Liver (tissue), 9 donors: ENCODE measurements around the gene SPTBN5. TPM values are rescaled to one million over a fixed set of nuclear protein-coding genes. Genes with fewer than 3 reads are reported as not detected.
A peak's percentile ranks its signal among the peaks of the same experiment; 100 is the strongest.

Source experiments
- DNase-seq: peaks from one replicate; pipeline ENCODE4 v3.0.0-alpha.2; 2017; ENCODE audit warnings: low spot score
- H3K27ac ChIP-seq, 2 donors: one replicate each; pipeline ENCODE4 v1.7.0; 2013; ENCODE audit warnings: inconsistent platforms in 2 of 2, low read length in 2 of 2, control low read depth in 1 of 2, low read depth in 1 of 2, mild to moderate bottlenecking in 1 of 2
- H3K27me3 ChIP-seq, 4 donors: one replicate each; pipeline versions ENCODE4 v1.6.1 to v1.7.0; 2013; ENCODE audit warnings: low read length in 3 of 4, inconsistent platforms in 1 of 4, mild to moderate bottlenecking in 1 of 4, moderate library complexity in 1 of 4; ENCODE audit not compliant: control insufficient read depth in 4 of 4, insufficient read depth in 4 of 4
- H3K36me3 ChIP-seq, 4 donors: one replicate each; pipeline versions ENCODE4 v1.6.1 to v1.7.0; 2013; ENCODE audit warnings: low read length in 3 of 4, mild to moderate bottlenecking in 3 of 4, low read depth in 1 of 4, moderate library complexity in 1 of 4; ENCODE audit not compliant: control insufficient read depth in 4 of 4, insufficient read depth in 3 of 4
- H3K4me1 ChIP-seq, 4 donors: one replicate each; pipeline versions ENCODE4 v1.6.1 to v1.7.0; 2013; ENCODE audit warnings: low read length in 3 of 4, mild to moderate bottlenecking in 3 of 4, moderate library complexity in 1 of 4; ENCODE audit not compliant: control insufficient read depth in 4 of 4, insufficient read depth in 4 of 4
- H3K4me3 ChIP-seq, 3 donors: one replicate each; pipeline versions ENCODE4 v1.6.1 to v1.7.0; 2013; ENCODE audit warnings: low read length in 3 of 3, control low read depth in 1 of 3, low read depth in 1 of 3, mild to moderate bottlenecking in 1 of 3
- H3K9ac ChIP-seq, 2 donors: one replicate each; pipeline ENCODE4 v1.7.0; 2013; ENCODE audit warnings: low read length in 2 of 2, mild to moderate bottlenecking in 2 of 2, moderate library complexity in 2 of 2, control low read depth in 1 of 2, low read depth in 1 of 2
- H3K9me3 ChIP-seq, 4 donors: one replicate each; pipeline versions ENCODE4 v1.6.1 to v1.7.0; 2013; ENCODE audit warnings: low read length in 3 of 4; ENCODE audit not compliant: control insufficient read depth in 4 of 4
- EGR1 ChIP-seq, 2 donors: IDR thresholded peaks; 2 replicates each; pipeline ENCODE4 v1.6.1; 2016 to 2018; ENCODE audit warnings: antibody characterized with exemption in 2 of 2, low read depth in 2 of 2
- FOXA2 ChIP-seq: IDR thresholded peaks from 2 replicates; pipeline ENCODE4 v1.6.1; 2016; ENCODE audit warnings: antibody characterized with exemption
- HNF4A ChIP-seq, 2 donors: conservative IDR thresholded peaks; 2 replicates each; pipeline ENCODE4 v1.6.1; 2016; ENCODE audit warnings: antibody characterized with exemption in 2 of 2, mild to moderate bottlenecking in 2 of 2
- JUND ChIP-seq, 2 donors: IDR thresholded peaks; 2 replicates each; pipeline ENCODE4 v1.6.1; 2016; ENCODE audit warnings: antibody characterized with exemption in 2 of 2
- NR2F2 ChIP-seq: IDR thresholded peaks from 2 replicates; pipeline ENCODE4 v1.6.1; 2016; ENCODE audit warnings: antibody characterized with exemption
- RAD21 ChIP-seq, 2 donors: IDR thresholded peaks; 2 replicates each; pipeline ENCODE4 v1.6.1; 2016; ENCODE audit warnings: antibody characterized with exemption in 2 of 2, mild to moderate bottlenecking in 2 of 2
- RXRA ChIP-seq, 2 donors: IDR thresholded peaks; 2 replicates each; pipeline ENCODE4 v1.6.1; 2017 to 2018; ENCODE audit warnings: antibody characterized with exemption in 2 of 2, mild to moderate bottlenecking in 1 of 2
- SP1 ChIP-seq: IDR thresholded peaks from 2 replicates; pipeline ENCODE4 v1.6.1; 2018; ENCODE audit warnings: antibody characterized with exemption, mild to moderate bottlenecking
- TAF1 ChIP-seq: conservative IDR thresholded peaks from 2 replicates; pipeline ENCODE4 v1.6.1; 2016; ENCODE audit warnings: antibody characterized with exemption, mild to moderate bottlenecking
- YY1 ChIP-seq: IDR thresholded peaks from 2 replicates; pipeline ENCODE4 v1.6.1; 2016; ENCODE audit warnings: antibody characterized with exemption, mild to moderate bottlenecking
- WGBS: extraction: QIAGEN DNeasy Blood & Tissue Kit; methylation state at CpG from one replicate; pipeline ENCODE4 v1.1.7; 2013; 5-methylcytosine and 5-hydroxymethylcytosine counted together
- polyA plus RNA-seq, 2 donors: library from polyadenylated mRNA; stranded (reverse) in 1 of 2; unstranded in 1 of 2; fragments of 200-250 nt in 1 of 2; fragments of >200 nt in 1 of 2; fragmentation: Nextera tagmentation in 1 of 2; extraction: Ambion mirVana in 1 of 2; gene quantifications; one replicate each; pipeline versions ENCODE4 v1.2.1 to v1.2.3, GENCODE V29; 2013 to 2015
- total RNA-seq, 2 donors: library from RNA; depleted of rRNA; stranded (reverse); fragments of >200 nt; gene quantifications; one replicate each; pipeline ENCODE4 v1.2.3, GENCODE V29; 2014
- TF ChIP-seq, protein P1 (sequence below): IDR thresholded peaks from 2 replicates; pipeline ENCODE4 v1.6.1; 2016; ENCODE audit warnings: antibody characterized with exemption
- TF ChIP-seq, protein P2 (sequence below): fragments of 150-350 bp; IDR thresholded peaks from 2 replicates; pipeline ENCODE4 v1.5.1; 2017; ENCODE audit warnings: improper control_type of control experiment, low read depth, low read length; ENCODE audit not compliant: missing input control
- TF ChIP-seq, protein P3 (sequence below): IDR thresholded peaks from 2 replicates; pipeline ENCODE4 v1.6.1; 2016; ENCODE audit warnings: antibody characterized with exemption
- TF ChIP-seq, protein P4 (sequence below): IDR thresholded peaks from 2 replicates; pipeline ENCODE4 v1.6.1; 2016; ENCODE audit warnings: antibody characterized with exemption, mild to moderate bottlenecking
- donor health status: healthy.
- donor health status: healthy.
- donor health status: healthy.
- donor health status: healthy.
- donor health status: healthy.

Gene SPTBN5
- total and polyA plus RNA-seq, 4 donors = 0.12 to 1.7 (median 0.17) TPM

DNA sequence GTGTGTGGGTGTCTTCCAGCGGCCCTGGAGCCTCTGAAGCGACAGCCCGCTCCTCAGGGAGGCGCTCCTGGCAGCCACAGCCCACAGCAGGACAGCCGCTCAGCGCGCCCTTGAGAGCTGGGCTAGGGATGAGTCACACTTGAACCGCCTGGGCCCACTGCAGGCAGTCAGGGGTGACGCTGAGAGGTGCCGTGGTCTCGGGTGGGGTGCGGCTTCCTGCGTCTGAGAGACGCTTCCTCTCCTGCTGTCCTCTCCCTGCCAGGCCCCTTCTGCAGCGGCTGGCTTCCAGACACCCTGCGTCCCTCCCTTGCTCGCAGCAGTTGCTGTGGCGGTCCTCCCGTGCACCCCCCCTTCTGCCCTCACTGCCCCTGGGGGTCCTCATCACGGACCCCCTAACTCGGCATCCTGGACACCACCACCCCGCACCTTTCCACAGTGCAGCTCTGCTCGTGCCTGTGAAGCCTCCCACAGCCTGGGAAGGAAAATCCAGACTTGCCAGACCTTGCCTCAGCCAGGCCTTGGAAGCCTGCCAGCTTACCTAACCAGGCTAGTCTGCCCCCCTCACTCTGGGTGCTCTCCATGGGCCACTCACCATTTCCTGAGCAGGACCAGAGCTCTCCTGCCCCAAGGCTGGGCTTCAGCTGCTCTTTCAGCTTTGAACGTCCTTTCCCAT is 1.1 kb upstream of the SPTBN5 start:
- peak; percentile 23 to 44 for TF ChIP-seq JUND (IDR thresholded peaks at IDR 0.05)
- peak in 1 of 2 donors; percentile 21 for TF ChIP-seq RAD21 (IDR thresholded peaks at IDR 0.05)
- no peak for TF ChIP-seq RXRA (IDR thresholded peaks at IDR 0.05)
- TF ChIP-seq, protein P1, sequence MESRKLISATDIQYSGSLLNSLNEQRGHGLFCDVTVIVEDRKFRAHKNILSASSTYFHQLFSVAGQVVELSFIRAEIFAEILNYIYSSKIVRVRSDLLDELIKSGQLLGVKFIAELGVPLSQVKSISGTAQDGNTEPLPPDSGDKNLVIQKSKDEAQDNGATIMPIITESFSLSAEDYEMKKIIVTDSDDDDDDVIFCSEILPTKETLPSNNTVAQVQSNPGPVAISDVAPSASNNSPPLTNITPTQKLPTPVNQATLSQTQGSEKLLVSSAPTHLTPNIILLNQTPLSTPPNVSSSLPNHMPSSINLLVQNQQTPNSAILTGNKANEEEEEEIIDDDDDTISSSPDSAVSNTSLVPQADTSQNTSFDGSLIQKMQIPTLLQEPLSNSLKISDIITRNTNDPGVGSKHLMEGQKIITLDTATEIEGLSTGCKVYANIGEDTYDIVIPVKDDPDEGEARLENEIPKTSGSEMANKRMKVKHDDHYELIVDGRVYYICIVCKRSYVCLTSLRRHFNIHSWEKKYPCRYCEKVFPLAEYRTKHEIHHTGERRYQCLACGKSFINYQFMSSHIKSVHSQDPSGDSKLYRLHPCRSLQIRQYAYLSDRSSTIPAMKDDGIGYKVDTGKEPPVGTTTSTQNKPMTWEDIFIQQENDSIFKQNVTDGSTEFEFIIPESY = no peak
- Histone ChIP-seq H3K4me1 (peaks cover 7 to 21% (median 13%) of the 10 kb centered on the region in 4 donors), H3K36me3 (peaks cover 0 to 9% (median 3%) of the 10 kb centered on the region in 4 donors), H3K4me3 (no peak overlapping the region), H3K9me3 (no peaks in the 10 kb centered on the region), H3K9ac (no peak overlapping the region), H3K27ac (peak overlapping the region in 1 of 2 donors; percentile 22), H3K27me3 (no peaks in the 10 kb centered on the region)
- no peak for DNase-seq
- 56% methylated on average over 24 of the region's 24 CpGs for WGBS

DNA sequence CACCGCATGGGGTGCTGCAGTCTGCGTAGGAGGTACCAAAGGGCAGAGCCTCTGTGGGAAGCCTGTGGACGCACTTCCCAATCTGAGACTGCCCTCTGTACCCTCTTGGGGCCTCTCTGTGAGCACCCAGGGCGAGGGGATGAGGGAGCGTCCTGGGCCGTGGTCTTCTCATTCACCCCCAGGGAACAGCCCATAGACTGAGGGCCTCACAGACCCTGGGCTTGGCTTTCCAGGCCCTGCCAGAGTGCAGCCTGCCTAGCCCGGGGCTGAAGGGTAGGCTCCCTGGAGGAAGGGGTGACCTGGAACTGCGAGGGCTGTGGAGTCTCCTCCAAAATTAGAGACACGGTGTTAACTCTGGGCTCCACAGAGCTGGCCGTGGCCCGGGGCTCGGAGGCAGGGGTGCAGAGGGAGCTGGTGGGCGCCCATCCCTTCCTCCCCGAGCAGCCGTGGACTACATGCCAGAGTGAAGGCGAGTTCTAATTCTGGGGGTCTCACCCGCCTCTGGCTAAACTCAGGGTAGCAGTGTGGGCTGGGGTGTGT is 468 bp upstream of the SPTBN5 start:
- TF ChIP-seq YY1 (no peak), SP1 (no peak), FOXA2 (no peak), RXRA (IDR thresholded peaks at IDR 0.05) (no peak), NR2F2 (no peak), JUND (IDR thresholded peaks at IDR 0.05) (no peak)
- TF ChIP-seq, protein P2, sequence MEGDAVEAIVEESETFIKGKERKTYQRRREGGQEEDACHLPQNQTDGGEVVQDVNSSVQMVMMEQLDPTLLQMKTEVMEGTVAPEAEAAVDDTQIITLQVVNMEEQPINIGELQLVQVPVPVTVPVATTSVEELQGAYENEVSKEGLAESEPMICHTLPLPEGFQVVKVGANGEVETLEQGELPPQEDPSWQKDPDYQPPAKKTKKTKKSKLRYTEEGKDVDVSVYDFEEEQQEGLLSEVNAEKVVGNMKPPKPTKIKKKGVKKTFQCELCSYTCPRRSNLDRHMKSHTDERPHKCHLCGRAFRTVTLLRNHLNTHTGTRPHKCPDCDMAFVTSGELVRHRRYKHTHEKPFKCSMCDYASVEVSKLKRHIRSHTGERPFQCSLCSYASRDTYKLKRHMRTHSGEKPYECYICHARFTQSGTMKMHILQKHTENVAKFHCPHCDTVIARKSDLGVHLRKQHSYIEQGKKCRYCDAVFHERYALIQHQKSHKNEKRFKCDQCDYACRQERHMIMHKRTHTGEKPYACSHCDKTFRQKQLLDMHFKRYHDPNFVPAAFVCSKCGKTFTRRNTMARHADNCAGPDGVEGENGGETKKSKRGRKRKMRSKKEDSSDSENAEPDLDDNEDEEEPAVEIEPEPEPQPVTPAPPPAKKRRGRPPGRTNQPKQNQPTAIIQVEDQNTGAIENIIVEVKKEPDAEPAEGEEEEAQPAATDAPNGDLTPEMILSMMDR = no peak
- Histone ChIP-seq H3K9me3 (no peaks in the 10 kb centered on the region), H3K9ac (no peak overlapping the region), H3K27me3 (no peaks in the 10 kb centered on the region), H3K36me3 (peaks cover 0 to 6% (median 3%) of the 10 kb centered on the region in 4 donors), H3K4me3 (no peak overlapping the region), H3K27ac (no peak overlapping the region), H3K4me1 (peaks cover 7 to 21% (median 13%) of the 10 kb centered on the region in 4 donors)
- no peak for DNase-seq
- 81% methylated on average over 17 of the region's 17 CpGs for WGBS

DNA sequence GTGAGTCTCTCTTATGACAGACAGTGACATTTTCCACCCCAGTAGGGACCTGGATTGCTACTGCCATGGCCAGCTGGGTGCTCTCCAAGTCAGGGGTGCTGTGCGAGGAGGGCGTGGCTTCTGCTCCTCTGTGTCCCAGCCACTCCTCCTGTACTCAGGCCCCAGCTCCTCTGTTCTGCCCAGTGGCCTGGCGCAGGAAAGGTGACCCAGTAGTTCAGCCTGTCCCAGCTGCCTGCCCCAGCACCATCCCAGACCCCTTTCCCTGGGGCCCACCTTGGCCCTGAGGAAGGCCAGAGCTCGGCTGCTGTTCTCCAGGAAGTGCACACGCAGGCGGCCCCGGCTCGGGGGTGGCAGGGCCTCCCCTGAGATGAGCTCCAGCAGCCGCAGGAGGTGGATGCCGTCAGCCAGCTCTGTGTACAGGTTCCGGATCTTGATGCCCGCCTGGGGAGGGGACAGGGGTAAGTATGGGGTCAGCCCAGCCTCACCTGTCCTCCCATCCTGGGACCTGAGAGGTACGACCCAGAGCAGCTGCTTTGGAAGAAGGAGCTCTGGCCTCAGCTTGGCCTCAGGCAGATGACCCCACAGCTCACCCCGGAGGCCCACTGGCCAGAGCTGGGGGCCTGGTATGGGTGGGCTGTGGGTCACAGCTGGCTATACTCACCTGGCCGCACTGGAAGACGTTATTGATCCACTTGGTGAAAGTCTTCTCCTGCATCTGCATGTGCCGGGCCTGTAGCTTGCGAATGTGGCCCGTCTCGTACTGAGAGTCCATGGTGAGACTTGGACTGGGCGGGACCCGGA is 1.0 kb downstream of the SPTBN5 start:
- no peak overlapping the region for H3K4me3 ChIP-seq
- TF ChIP-seq SP1 (peak; percentile 58), EGR1 (IDR thresholded peaks at IDR 0.05; ENCODE audit: low read depth in 2 of 2) (no peak), RXRA (IDR thresholded peaks at IDR 0.05) (peak; percentile 36 to 74), TAF1 (no peak), RAD21 (IDR thresholded peaks at IDR 0.05) (peak in 1 of 2 donors; percentile 53), NR2F2 (no peak), HNF4A (conservative IDR thresholded peaks at IDR 0.05) (peak; percentile 38 to 52), JUND (IDR thresholded peaks at IDR 0.05) (no peak)
- TF ChIP-seq, protein P3, sequence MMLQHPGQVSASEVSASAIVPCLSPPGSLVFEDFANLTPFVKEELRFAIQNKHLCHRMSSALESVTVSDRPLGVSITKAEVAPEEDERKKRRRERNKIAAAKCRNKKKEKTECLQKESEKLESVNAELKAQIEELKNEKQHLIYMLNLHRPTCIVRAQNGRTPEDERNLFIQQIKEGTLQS = no peak
- TF ChIP-seq, protein P4, sequence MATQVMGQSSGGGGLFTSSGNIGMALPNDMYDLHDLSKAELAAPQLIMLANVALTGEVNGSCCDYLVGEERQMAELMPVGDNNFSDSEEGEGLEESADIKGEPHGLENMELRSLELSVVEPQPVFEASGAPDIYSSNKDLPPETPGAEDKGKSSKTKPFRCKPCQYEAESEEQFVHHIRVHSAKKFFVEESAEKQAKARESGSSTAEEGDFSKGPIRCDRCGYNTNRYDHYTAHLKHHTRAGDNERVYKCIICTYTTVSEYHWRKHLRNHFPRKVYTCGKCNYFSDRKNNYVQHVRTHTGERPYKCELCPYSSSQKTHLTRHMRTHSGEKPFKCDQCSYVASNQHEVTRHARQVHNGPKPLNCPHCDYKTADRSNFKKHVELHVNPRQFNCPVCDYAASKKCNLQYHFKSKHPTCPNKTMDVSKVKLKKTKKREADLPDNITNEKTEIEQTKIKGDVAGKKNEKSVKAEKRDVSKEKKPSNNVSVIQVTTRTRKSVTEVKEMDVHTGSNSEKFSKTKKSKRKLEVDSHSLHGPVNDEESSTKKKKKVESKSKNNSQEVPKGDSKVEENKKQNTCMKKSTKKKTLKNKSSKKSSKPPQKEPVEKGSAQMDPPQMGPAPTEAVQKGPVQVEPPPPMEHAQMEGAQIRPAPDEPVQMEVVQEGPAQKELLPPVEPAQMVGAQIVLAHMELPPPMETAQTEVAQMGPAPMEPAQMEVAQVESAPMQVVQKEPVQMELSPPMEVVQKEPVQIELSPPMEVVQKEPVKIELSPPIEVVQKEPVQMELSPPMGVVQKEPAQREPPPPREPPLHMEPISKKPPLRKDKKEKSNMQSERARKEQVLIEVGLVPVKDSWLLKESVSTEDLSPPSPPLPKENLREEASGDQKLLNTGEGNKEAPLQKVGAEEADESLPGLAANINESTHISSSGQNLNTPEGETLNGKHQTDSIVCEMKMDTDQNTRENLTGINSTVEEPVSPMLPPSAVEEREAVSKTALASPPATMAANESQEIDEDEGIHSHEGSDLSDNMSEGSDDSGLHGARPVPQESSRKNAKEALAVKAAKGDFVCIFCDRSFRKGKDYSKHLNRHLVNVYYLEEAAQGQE = peak; percentile 61
- TF ChIP-seq, protein P1 = no peak
- 80% methylated on average over 22 of the region's 22 CpGs for WGBS
- H3K36me3 ChIP-seq = no peaks in the 10 kb centered on the region
- no peak for DNase-seq
- H3K4me1 ChIP-seq = peaks cover 7 to 21% (median 13%) of the 10 kb centered on the region in 4 donors
- H3K9ac ChIP-seq = no peak overlapping the region
- no peaks in the 10 kb centered on the region for H3K9me3 ChIP-seq
- no peaks in the 10 kb centered on the region for H3K27me3 ChIP-seq
- H3K27ac ChIP-seq = no peak overlapping the region
